RWPE2 (cell line): Measurements from ENCODE around the gene HTT.

Source experiments
- ATAC-seq: fragments of 200-7000 bp; cut with Tn5 transposase; 3 replicates; pipeline ENCODE4 v1.9.1; 2021; ENCODE audit warnings: low read depth
- DNase-seq: peaks from one replicate; pipeline ENCODE4 v3.0.0-alpha.2; 2020; ENCODE audit warnings: low spot score
- H3K27ac ChIP-seq: fragments of 450-650 bp; 2 replicates; pipeline ENCODE4 v1.5.1; 2017; ENCODE audit warnings: mild to moderate bottlenecking; ENCODE audit not compliant: poor library complexity, severe bottlenecking
- H3K27me3 ChIP-seq: fragments of 250-450 bp; sonication (Bioruptor Pico); 2 replicates; pipeline ENCODE4 v1.5.1; 2021; ENCODE audit warnings: mild to moderate bottlenecking, moderate library complexity; ENCODE audit not compliant: insufficient read depth, poor library complexity, severe bottlenecking
- H3K36me3 ChIP-seq: fragments of 250-450 bp; sonication (Bioruptor Pico); 2 replicates; pipeline ENCODE4 v1.5.1; 2020; ENCODE audit warnings: low read depth, mild to moderate bottlenecking, moderate library complexity
- H3K4me1 ChIP-seq: fragments of 250-450 bp; sonication (Bioruptor Pico); 2 replicates; pipeline ENCODE4 v1.5.1; 2021; ENCODE audit warnings: mild to moderate bottlenecking, moderate library complexity; ENCODE audit not compliant: insufficient read depth, poor library complexity, severe bottlenecking
- H3K4me3 ChIP-seq: fragments of 250-450 bp; sonication (Bioruptor Pico); 2 replicates; pipeline ENCODE4 v1.5.1; 2021; ENCODE audit warnings: mild to moderate bottlenecking, moderate library complexity; ENCODE audit not compliant: severe bottlenecking
- H3K9me3 ChIP-seq: fragments of 250-450 bp; sonication (Bioruptor Pico); 2 replicates; pipeline ENCODE4 v1.5.1; 2021; ENCODE audit warnings: mild to moderate bottlenecking, moderate library complexity; ENCODE audit not compliant: severe bottlenecking
- TF ChIP-seq, protein P1 (sequence below): fragments of 450-650 bp; IDR thresholded peaks from one replicate; pipeline ENCODE4 v1.5.1; 2017; ENCODE audit warnings: mild to moderate bottlenecking, moderate library complexity; ENCODE audit not compliant: poor library complexity, severe bottlenecking

HTT gene

DNA sequence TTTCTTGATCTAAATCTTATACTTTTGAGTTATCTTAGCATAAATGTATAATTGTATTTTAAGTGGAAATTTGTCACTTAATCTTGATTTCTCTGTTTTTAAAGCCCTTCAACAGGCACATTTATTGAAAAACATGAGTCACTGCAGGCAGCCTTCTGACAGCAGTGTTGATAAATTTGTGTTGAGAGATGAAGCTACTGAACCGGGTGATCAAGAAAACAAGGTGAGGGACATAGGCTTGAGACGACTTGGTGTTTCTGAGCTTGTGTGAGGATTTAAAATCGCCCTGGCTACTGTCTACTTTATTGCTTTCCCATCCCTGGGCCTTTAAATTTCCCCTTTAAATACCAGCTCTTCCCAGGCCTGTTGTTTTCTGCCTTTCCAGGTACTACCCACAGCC is 55.7 kb downstream of the HTT start:
- Histone ChIP-seq H3K27ac (no peak overlapping the region), H3K4me3 (no peak overlapping the region), H3K4me1 (no peaks in the 10 kb centered on the region), H3K36me3 (peaks cover 89% of the 10 kb centered on the region), H3K9me3 (no peaks in the 10 kb centered on the region), H3K27me3 (no peaks in the 10 kb centered on the region)
- TF ChIP-seq, protein P1, sequence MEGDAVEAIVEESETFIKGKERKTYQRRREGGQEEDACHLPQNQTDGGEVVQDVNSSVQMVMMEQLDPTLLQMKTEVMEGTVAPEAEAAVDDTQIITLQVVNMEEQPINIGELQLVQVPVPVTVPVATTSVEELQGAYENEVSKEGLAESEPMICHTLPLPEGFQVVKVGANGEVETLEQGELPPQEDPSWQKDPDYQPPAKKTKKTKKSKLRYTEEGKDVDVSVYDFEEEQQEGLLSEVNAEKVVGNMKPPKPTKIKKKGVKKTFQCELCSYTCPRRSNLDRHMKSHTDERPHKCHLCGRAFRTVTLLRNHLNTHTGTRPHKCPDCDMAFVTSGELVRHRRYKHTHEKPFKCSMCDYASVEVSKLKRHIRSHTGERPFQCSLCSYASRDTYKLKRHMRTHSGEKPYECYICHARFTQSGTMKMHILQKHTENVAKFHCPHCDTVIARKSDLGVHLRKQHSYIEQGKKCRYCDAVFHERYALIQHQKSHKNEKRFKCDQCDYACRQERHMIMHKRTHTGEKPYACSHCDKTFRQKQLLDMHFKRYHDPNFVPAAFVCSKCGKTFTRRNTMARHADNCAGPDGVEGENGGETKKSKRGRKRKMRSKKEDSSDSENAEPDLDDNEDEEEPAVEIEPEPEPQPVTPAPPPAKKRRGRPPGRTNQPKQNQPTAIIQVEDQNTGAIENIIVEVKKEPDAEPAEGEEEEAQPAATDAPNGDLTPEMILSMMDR = no peak
- ATAC-seq = no peak
- no peak for DNase-seq

DNA sequence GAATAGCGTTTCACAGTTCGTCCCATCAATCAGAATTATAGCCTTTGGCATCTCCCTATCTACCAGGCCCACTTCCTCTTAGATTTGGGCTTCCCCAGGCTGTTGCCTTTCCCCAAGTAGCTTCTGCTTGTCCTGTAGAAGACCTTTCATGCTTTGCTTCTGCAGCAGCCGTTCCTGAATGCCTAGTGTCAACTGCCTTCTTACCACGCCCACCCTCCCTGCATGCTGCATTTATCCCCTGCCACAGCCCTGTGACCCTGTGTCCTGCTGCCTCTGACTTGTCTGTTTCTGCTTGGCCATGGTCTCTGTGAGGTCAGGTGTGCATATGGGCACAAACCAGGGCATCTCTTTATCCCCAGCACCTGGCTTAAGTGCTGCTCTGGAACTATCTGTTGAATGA is 56.3 kb downstream of the HTT start:
- Histone ChIP-seq H3K27me3 (no peaks in the 10 kb centered on the region), H3K4me3 (no peak overlapping the region), H3K36me3 (peaks cover 90% of the 10 kb centered on the region), H3K27ac (no peak overlapping the region), H3K4me1 (no peaks in the 10 kb centered on the region), H3K9me3 (no peaks in the 10 kb centered on the region)
- ATAC-seq = no peak
- no peak for DNase-seq
- TF ChIP-seq, protein P1 = no peak

- Histone ChIP-seq H3K9me3 (no peaks in the 10 kb centered on the region), H3K27ac (no peak overlapping the region), H3K4me1 (no peaks in the 10 kb centered on the region), H3K4me3 (no peak overlapping the region), H3K36me3 (peaks cover 97% of the 10 kb centered on the region), H3K27me3 (no peaks in the 10 kb centered on the region)
- TF ChIP-seq, protein P1 = no peak
- no peak for ATAC-seq
- DNase-seq = no peak
Observed at GRCh38 chr4:3134201-3134600, 59.7 kb downstream of the HTT start.

- ATAC-seq = no peak
- H3K4me1 ChIP-seq = no peaks in the 10 kb centered on the region
- H3K4me3 ChIP-seq = no peak overlapping the region
- TF ChIP-seq, protein P1 = no peak
- no peaks in the 10 kb centered on the region for H3K9me3 ChIP-seq
- H3K36me3 ChIP-seq = peaks cover 89% of the 10 kb centered on the region
- no peak overlapping the region for H3K27ac ChIP-seq
- no peaks in the 10 kb centered on the region for H3K27me3 ChIP-seq
- no peak for DNase-seq
Observed at GRCh38 chr4:3135155-3136011, 60.9 kb downstream of the HTT start.

- TF ChIP-seq, protein P1 = peak; percentile 52
- H3K4me3 ChIP-seq = no peak overlapping the region
- no peaks in the 10 kb centered on the region for H3K4me1 ChIP-seq
- peaks cover 88% of the 10 kb centered on the region for H3K36me3 ChIP-seq
- H3K9me3 ChIP-seq = no peaks in the 10 kb centered on the region
- H3K27ac ChIP-seq = no peak overlapping the region
- DNase-seq (no peak), ATAC-seq (no peak)
- no peaks in the 10 kb centered on the region for H3K27me3 ChIP-seq
Observed at GRCh38 chr4:3136454-3136853, 62.0 kb downstream of the HTT start.
